ENCODE data around the gene PALD1.
"Not testable (repeated sequence)": the region's sequence is repeated elsewhere in the genome, so short reads cannot be mapped to it uniquely, and the experiment has no call there.

PALD1 gene

GRCh38 chr10:70599791-70600190, 121.2 kb downstream of the PALD1 start:
- no peak for DNase-seq (ENCODE audit: insufficient read length, low spot score)

GRCh38 chr10:70600512-70601395, 122.2 kb downstream of the PALD1 start:
- DNase-seq (ENCODE audit: insufficient read length, low spot score) (no peak), FAIRE-seq (no peak)

More at GRCh38 chr10:70599791-70600190, 121.2 kb downstream of the PALD1 start:
- FAIRE-seq, result no peak

- DNase-seq (ENCODE audit: insufficient read length, low spot score), result no peak
- no peak for FAIRE-seq
Measured at GRCh38 chr10:70601746-70602145, 123.2 kb downstream of the PALD1 start.

GRCh38 chr10:70602665-70603448, 124.3 kb downstream of the PALD1 start, which contains the start of gene PRF1:
TSS of gene PRF1 (minus strand) at chr10:70602741. CDS start at chr10:70600902, 1,839 bp downstream.
- FAIRE-seq (no peak), DNase-seq (ENCODE audit: insufficient read length, low spot score) (no peak)

- DNase-seq (ENCODE audit: insufficient read length, low spot score), result no peak
Measured at GRCh38 chr10:70603449-70603801, 124.9 kb downstream of the PALD1 start.

GRCh38 chr10:70604106-70604505, 125.5 kb downstream of the PALD1 start:
- FAIRE-seq, result no peak
- no peak for DNase-seq (ENCODE audit: insufficient read length, low spot score)

More at GRCh38 chr10:70603449-70603801, 124.9 kb downstream of the PALD1 start:
- no peak for FAIRE-seq

- FAIRE-seq (no peak), DNase-seq (ENCODE audit: insufficient read length, low spot score) (no peak)
Measured at GRCh38 chr10:70605161-70605560, 126.6 kb downstream of the PALD1 start.

- FAIRE-seq (no peak), DNase-seq (ENCODE audit: insufficient read length, low spot score) (no peak)
Measured at GRCh38 chr10:70607936-70608335, 129.4 kb downstream of the PALD1 start.

GRCh38 chr10:70613941-70614340, 135.4 kb downstream of the PALD1 start:
- DNase-seq (ENCODE audit: insufficient read length, low spot score), result no peak
- no peak for FAIRE-seq

- FAIRE-seq; DNase-seq (ENCODE audit: insufficient read length, low spot score): not testable (repeated sequence)
Measured at GRCh38 chr10:70614364-70614763, 135.8 kb downstream of the PALD1 start.

- DNase-seq (ENCODE audit: insufficient read length, low spot score) (no peak), FAIRE-seq (peak; percentile 26)
Measured at GRCh38 chr10:70615211-70615610, 136.6 kb downstream of the PALD1 start.

GRCh38 chr10:70615784-70616522, 137.4 kb downstream of the PALD1 start:
- DNase-seq (ENCODE audit: insufficient read length, low spot score), result no peak
- no peak for FAIRE-seq

- DNase-seq (ENCODE audit: insufficient read length, low spot score) (no peak), FAIRE-seq (no peak)
Measured at GRCh38 chr10:70616761-70617160, 138.2 kb downstream of the PALD1 start.

All from GM19239 (cell line).